NCI-H2029 treated with DMSO at 0.1 percent for 48 hours (cell line): Measurements from ENCODE around the gene STK17B.

ENCODE experiments used
- DNase-seq: peaks from one replicate; lab custom pipeline; 2025; lab: John Stamatoyannopoulos, UW

The STK17B gene

DNA sequence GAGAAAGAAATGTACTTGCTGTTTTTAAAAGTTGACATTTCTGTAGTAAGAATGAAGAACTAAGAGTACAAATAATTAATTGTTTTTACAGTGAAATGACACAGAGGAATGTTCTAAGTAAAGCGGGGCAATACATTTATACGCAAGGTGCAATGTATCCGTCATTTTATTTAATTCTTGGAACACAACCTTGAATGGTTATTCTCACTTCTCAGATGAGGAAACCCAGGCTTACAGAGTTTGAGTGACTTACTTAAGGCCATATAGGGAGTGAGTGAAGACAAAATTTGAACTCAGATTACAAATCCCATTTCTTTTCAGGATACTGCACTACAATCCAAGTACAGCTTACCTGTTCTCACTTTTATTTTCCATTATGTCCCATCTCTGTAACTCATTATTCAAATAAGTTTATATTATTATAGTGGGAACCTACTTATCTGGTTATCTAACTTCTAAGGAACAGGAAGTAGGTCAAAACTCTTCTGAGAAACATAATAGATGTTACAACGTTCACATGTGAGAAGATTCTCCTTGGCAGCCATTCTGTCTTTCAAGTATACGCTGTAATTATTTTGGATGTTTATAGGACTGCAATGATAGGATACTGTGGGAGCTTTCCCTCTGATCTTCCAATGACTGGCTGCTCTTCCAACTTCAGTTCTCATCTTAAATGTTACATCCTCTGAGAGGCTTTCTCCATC lies 12.3 kb upstream of the STK17B start:
- no peak for DNase-seq

DNA sequence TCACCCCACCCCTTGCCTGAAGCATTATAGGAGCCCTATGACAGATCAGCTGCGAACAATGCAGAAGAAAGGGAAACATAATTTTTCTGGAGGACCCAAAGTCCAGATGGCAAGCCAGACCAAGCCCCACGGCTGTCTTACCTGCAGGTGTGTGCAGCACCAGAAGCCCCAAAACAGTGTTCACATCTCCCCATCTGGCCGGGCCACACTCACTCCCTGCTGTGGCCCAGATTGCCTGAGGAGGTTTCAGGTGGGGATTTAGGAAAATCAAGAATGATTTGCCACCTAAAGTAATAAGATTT lies 11.7 kb upstream of the STK17B start:
- no peak for DNase-seq

DNA sequence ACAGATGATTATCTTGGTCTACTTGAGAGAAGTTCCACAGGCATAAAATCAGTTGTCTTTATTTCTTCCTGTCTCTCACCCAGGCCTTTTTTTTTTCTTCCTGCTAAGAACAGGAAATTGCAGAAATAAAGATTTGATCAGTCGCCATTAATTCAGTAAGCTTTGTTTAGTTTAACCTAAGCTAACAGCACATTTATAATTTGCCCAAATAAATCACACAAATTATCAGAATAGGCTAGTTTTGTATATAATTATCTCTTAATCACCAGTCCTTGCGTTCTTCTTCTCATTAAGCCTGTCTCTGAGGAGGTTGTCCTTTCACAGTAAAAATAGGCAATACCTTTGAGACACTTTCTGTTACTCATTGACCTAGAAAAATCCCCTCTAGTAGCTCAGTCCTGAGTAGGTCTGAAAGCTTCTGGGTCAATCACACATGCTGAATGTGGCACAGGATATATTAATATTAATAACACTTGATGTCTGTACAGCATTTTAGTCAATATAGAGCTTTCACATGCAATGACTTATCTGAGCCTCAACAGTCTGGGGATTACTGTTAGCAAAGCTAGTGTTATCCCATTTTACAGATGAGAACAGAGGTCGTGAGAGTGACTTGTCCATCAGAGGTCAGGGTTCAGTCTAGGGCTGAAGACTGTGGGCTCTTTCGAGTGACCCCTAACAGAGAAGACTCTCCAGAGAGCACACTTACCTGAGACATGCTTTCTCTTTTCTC lies 11.2 kb upstream of the STK17B start:
- no peak for DNase-seq

DNA sequence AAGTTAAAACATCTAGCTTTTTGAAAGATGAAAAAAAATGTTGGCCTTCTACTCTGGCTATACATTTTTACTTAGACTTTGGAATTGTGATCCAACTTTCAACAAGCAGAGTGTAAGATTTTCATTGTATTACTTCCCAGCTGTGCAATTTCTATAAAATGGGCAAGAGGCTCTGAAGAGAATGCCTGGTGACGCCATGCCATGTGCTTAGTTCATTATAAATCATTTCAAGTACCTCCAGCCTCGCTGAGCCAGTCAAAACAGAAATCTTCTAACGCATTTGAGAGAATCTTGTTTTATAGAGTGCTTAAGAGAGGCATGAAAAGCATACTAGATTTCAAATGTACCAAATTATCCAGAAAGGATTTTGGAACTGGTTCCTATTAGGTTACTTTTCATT lies 10.1 kb upstream of the STK17B start:
- DNase-seq, result no peak

DNA sequence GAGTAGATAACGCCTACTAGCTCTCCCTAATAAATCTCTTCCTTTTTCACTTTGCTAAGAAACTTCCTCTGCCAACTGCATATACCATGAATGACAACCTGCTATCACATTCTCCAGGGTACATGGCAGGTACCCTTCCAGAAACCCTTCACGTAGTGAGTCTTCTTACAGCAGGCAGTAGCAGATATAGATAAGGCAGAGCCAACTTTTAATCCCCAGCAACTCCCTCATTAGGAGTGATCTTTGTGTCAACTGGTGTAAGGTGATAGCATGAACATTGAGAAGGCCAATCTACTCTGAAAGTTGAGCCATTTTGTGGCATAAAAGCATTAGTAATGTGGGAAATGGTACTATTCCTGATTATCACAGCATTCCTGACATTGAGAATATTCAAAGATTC lies 5.7 kb upstream of the STK17B start:
- DNase-seq, result no peak

DNA sequence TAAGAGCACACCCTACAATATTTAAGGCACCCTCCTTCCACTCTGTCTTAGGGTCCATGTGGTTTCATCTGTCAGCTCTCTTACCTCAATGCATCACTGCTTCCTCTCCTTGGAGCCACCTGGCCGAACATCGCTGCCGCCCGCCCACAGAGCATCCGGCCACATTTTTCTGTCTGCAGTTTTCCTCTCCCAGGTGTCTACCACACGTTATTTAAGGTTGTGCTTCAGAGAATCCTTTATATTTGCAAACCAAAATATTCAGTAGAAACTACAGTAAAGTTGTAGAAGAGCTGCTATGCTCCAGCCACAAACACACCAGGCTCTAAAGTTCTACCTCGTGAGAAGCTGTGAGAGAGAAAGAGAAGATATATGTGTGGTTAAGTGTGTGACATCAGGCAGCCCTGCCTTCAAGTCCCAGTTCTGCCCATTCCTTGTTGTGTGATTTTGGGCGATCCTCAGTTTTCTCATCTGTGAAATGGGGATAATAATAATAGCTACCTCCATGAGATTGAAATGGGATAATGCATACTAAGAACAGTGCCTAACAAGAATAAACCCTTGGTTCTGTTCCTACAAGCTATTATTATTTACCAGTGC lies 4.9 kb upstream of the STK17B start:
- DNase-seq, result no peak

DNA sequence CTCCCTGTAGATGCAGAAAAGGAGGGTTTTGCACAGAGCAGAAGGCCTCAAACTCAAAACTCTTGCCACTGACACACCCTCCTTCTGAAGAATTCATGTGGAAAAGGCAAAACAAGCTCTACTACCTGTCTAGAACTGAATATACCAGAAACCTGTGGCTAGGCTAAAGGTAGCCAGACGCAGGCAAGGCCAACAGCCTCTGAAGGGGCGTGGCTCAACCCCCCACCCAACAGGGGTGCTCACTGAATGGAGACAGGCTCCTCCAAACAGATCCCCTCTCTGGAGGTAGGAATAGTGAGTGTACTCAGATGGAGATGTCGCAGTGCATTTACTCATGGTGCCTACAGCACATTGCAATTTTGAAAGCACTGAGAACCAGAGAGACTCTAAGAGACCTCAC lies 3.0 kb upstream of the STK17B start:
- DNase-seq, result no peak

DNA sequence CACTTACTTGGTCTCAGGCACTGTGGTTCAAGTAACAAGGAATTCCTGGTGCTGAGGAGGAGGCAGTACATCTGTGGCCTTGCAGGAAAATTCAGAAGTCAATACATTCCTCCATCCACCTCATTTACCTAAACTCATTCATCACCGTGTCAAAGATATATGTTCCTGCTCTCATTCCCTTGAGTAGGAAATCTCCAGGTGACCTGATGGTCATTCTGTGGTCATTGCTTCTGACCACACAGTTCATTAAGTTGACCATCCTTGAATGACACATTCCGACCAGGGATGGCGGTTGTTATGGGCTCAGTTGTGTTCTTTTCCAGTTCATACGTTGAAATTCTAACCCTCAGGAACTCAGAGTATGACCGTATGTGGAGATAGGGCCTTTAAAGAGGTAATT lies 2.1 kb upstream of the STK17B start:
- DNase-seq, result no peak

DNA sequence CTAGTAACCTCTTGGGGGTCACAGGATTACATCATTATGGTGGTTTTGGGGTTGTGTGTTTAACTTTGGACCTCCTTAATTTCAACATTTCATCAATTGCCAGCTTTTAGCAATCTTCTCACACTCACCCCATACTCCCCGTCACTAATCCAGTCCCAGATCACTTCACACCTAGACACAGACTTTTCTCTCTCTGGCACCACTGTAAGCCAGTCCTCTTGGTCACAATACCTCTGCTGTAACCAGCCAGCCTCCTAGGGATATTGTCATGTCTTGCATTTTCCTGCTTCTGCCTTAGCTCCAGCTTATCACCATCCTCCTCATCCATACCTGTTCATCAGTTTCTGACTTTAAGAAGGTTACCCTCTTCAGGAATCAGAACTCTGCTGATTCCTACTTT lies 1.6 kb upstream of the STK17B start:
- no peak for DNase-seq

DNA sequence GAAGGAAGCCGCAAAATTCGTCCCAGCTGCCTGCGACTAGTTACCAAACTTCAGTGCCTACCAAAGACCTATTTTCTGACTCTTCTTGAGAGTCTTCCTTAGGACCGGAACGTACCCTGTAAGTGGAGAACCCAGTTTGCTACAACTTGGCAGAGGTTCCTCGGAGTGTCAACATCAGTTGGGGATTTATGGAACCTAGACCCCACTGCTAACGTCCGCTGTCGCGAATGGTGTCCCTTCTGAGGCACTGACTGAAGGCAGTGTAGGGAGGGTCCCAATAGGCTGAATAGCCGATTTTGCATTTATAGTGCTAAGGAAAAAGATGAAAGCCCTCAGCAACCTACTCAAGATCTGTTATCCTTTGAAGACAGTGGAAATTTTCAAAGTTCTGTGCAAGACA lies 568 bp upstream of the STK17B start:
- DNase-seq, result no peak

DNA sequence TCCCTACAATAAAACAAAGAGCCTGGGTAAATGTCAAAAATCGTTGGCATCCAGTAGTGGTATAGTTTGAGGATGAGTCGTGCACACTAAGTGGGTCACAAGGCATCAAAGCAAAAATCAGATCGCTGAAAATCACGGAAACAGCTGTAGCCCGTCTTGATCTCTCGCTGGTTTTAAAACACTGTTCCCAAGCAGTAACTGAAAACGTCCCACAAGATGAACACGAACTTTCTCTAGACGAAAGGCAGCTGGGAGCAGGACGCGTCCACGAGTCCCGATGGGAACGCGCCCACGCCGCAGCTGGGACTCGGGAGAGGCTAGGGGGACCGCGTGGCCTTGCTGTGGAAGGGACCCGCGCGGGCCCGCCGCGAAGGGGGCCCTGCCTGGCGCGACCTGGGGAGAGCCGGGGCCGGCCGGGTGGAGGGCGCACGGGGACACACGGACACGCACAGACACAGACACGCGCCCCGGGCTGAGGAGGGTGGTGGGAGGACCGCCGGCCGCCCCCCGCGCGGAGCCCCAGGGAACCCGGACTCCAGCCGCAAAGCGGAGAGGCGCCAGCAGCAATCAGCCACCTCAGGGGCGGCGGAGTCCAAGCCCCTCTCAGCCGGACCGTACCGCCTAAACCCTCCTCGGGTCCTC lies 651 bp downstream of the STK17B start:
- no peak for DNase-seq

DNA sequence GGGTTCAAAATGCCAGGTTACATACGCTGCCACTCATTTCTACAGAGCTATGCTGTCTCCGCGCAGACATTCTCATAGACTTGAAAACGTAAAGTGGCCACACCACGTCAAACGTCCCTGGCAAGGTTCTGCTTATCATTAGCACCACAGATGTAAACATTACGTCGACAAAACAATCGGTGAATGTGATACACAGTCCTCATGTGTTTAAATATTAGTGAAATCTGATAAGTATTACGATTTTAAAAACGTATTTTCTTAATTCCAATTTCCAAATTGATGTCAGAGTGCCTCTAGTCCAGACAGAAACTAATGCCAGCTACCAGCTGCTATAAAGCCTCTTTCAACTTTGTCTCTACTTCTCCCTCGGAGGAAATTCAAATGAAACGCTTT lies 1.2 kb downstream of the STK17B start:
- DNase-seq, result no peak

DNA sequence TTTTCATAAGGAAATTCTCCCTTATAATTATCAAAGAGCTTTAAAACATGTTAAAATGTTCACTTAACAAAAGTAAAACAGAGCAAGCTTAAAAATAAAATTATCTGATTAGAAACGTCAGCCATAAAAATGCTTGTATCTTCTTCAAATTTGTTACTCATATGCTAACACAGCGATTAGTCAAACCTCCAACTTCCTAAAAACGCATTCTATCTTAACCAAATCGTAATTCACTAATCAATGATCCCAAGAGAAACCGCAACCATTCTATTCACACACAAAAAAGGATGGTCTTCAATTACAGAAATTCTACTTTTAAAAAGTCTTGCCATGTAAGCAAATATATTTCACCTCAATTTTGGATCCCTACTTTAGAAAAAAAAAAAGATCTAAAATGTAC lies 1.9 kb downstream of the STK17B start:
- DNase-seq, result no peak

DNA sequence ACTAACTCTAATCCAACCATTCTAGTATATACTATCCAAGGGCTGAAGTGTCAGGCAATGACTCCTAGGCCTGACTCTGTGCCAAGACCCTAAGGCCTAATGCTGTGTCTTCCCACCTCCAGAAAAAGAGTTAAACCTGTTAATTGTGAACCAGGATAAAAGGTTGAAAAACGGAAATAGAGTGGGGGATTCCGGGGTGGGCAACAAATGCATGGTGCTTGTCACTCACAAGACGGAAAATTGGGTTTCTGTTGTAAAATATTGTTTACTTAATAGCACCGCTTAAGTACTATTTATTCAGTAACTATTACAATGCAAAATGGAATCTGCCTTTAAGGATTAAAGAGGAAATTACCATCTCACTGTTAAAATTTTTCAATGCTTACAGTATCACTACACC lies 3.2 kb downstream of the STK17B start:
- DNase-seq, result no peak

DNA sequence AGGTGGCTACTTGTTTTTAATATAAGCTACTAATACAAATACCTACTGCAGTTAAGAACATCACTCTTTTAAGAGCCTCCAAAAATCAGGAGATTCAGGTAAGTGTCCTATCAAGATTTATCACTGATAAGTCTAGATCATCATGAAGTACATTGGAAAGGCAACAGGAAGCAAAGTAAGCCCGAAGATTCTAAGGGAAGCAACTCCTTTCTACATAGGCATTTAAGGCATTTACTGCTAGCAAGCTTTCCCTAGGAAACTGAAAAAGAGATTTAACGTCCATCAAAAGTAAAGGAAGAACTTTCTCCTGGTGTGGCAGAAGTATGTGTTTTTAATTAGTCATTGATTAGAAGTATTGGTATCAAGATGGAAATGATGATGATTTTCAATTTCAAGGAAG lies 3.7 kb downstream of the STK17B start:
- no peak for DNase-seq

DNA sequence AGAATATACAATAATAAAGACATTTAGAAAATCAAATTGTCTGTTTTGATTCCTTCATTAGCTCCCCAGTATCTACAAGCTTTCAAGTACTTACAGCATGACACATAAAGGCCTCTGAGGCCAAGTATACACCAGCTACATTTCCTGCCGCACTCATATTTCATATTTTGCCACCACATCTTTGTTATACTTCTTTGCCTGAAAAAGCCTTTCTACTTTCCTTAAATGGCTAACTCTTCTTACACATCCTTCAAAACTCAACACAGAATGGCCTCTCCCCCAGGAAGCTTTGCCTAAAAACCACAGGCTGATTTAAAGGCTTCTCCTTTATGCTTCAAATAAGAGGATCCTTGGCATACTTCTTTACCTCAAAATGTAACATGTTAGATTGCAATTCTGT lies 4.5 kb downstream of the STK17B start:
- no peak for DNase-seq

DNA sequence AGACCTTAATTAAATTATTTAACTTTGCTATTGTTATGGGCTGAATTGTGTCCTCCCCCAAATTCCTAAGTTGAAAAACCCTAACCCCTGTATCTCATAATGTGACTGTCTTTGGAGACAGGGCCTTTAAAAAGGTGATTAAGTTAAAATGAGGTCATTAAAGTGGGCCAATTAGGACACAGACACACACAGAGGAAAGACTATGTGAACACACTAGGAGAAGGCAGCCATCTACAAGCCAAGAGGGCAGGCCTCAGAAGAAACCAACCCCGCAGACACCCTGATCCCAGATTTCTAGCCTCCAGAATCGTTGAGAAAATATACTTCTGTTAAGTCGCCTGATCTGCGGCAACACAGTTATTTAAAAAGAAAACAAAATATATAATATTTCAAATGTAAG lies 6.4 kb downstream of the STK17B start:
- no peak for DNase-seq

DNA sequence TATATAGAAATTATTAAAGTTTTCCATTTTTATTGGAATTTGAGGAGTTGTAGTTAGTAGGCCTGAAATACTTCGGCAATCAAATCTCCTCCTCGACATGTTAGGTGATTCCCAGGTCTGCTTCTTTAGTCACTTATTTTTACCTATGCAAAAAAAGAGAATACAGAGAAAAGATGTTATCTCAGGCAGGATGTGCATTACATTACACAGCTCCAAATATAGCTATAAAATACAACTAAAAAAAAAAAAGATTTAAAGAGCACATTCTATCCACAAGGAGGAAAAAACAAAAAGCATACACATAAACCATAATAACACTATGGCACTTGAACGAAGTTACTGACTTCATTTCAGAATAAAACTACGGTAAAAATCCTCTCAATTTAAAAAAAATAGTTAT lies 8.1 kb downstream of the STK17B start:
- no peak for DNase-seq

DNA sequence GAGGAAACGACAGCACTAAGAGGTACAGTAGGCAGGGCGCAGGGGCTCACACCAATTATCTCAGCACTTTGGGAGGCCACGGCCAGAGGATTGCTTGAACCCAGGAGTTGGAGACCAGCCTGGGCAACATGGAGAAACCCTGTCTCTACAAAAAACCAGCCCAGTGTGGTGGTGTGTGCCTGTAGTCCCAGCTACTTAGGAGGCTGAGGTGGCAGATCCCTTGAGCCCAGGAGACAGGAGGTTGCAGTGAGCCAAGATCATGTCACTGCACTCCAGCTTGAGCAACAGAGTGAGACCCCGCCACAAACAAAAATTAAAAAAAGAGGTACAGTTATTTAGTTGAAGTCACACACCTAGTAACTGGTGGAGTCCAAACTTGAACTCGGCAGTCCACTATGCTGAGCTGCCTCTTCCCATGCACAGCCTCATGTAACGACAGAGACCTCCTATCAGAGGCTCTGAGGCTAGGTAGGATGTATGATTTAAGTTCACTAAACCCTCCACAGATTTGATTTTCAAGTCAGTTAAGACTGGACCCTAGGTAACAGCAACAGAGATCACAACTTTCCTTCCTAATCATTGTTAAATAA lies 8.7 kb downstream of the STK17B start:
- DNase-seq, result no peak

DNA sequence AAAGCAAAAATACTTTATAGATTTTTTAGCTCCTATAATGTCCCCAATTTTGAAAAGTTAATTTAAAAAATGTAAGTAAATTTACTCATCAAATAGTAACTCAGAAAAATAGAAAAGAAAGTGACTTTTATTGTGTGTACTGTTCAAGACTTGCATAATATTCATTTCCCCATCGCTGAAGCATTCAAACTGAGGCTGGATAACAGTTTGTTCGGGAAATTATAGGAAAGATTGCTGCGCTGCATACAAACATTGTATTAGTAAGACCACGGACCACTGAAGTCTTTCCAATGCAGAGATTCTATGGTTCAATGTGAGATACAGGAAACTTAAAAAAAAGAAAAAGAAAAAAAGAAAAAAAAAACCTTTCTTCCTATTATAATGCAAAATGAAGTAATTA lies 10.4 kb downstream of the STK17B start:
- no peak for DNase-seq

DNA sequence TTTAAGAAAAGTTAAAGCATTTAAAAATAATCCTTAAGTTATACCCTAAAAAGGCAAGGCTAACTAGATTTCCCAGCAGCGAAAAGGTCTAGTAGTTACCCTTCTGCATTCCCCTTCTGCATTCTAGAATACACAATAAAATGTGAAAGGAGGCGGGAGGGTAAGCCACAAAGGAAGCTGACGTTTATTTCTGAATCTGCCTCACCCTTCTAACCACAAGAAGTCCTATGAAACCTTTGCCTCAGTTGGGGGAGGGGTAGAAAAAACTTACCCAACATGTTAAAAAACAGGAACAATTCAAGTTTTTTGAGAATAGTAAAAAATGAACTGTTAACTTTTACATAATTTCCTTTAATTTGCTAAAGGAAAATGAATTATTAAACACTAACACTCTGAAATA lies 11.3 kb downstream of the STK17B start:
- DNase-seq, result no peak

DNA sequence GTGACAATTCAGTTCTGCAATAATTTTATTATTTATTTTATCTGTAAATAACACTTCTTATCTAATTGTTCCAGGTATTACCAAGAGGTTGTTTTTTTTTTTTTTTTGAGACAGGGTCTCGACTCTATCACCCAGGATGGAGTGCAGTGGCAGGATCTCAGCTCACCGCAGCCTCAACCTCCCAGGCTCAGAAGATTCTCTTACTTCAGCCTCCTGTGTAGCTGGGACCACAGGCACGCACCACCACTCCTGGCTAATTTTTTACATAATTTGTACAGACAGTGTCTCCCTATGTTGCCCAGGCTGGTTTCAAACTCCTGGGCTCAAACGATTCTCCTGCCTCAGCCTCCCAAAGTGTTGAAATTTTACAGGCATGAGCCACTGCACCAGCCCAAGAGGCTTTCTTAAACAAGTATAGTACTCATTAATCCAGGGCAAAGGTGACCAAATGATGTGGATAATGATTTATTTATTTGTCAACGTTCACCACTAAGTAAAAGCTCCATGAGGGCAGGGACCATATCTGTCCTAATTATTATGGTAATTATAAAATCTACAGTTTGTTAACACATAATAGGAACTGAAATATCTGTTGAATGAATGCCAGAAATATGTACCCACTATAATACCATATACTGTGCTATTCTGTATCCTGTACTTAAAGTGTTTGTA lies 12.0 kb downstream of the STK17B start:
- no peak for DNase-seq
